SK-N-SH treated with all-trans-retinoic acid at 6 μM for 48 hours (cell line): ENCODE data around the gene COX15.

Experiments
- ARNTL ChIP-seq: fragments of 450-650 bp; formaldehyde crosslinking; IDR thresholded peaks from 2 replicates; pipeline ENCODE4 v1.5.0; 2020; ENCODE audit warnings: low read depth, mild to moderate bottlenecking, moderate library complexity, borderline replicate concordance
- BACH2 ChIP-seq: fragments of 250-450 bp; sonication (Bioruptor Pico); IDR thresholded peaks from 2 replicates; pipeline ENCODE4 v1.9.0; 2021; ENCODE audit warnings: mild to moderate bottlenecking, borderline replicate concordance
- GLIS3 ChIP-seq: fragments of 250-450 bp; sonication (Bioruptor Pico); IDR thresholded peaks from 2 replicates; pipeline ENCODE4 v1.5.0; 2020; ENCODE audit warnings: mild to moderate bottlenecking, moderate library complexity
- TSHZ2 ChIP-seq: fragments of 250-450 bp; sonication (Bioruptor Pico); IDR thresholded peaks from 2 replicates; pipeline ENCODE4 v1.5.0; 2020; ENCODE audit warnings: mild to moderate bottlenecking, moderate library complexity
- ZNF70 ChIP-seq: fragments of 450-650 bp; formaldehyde crosslinking; IDR thresholded peaks from 2 replicates; pipeline ENCODE4 v1.5.0; 2020; ENCODE audit warnings: mild to moderate bottlenecking, moderate library complexity

GRCh38 chr10:99740260-99740659 lies 8.3 kb upstream of the COX15 start:
- TF ChIP-seq ZNF70 (no peak), GLIS3 (CRISPR knock-in tag) (no peak), ARNTL (no peak), TSHZ2 (no peak), BACH2 (no peak)
